Measurements from ENCODE around the gene STIL.

GRCh38 chr1:47340227-47340626, 26.3 kb upstream of the STIL start:
- TF ChIP-seq, protein P1, sequence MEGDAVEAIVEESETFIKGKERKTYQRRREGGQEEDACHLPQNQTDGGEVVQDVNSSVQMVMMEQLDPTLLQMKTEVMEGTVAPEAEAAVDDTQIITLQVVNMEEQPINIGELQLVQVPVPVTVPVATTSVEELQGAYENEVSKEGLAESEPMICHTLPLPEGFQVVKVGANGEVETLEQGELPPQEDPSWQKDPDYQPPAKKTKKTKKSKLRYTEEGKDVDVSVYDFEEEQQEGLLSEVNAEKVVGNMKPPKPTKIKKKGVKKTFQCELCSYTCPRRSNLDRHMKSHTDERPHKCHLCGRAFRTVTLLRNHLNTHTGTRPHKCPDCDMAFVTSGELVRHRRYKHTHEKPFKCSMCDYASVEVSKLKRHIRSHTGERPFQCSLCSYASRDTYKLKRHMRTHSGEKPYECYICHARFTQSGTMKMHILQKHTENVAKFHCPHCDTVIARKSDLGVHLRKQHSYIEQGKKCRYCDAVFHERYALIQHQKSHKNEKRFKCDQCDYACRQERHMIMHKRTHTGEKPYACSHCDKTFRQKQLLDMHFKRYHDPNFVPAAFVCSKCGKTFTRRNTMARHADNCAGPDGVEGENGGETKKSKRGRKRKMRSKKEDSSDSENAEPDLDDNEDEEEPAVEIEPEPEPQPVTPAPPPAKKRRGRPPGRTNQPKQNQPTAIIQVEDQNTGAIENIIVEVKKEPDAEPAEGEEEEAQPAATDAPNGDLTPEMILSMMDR (IDR thresholded peaks at IDR 0.05; ENCODE audit: low read depth, low read length), result no peak
- TF ChIP-seq POLR2A (IDR thresholded peaks at IDR 0.05; ENCODE audit: extremely low read depth, insufficient read length) (no peak), MYC (IDR thresholded peaks at IDR 0.05; ENCODE audit: low read depth, low read length) (no peak)
